ENCODE results near the gene ASXL3. TPM values are rescaled to one million over a fixed set of nuclear protein-coding genes. Genes with fewer than 3 reads are reported as not detected.

The ASXL3 gene
- total and polyA plus RNA-seq, 9 of the 15 experiments (the other 6 are each of a cell fraction or from before 2014, with no cell fraction given): not detected

GRCh38 chr18:33677891-33678290, 99.9 kb downstream of the ASXL3 start:
- Histone ChIP-seq H3K27ac (ENCODE audit: extremely low read depth, low read depth, low read length) (no peak overlapping the region), H3K79me2 (ENCODE audit: control insufficient read depth, insufficient read depth, low read length) (no peaks in the 10 kb centered on the region), H3K4me2 (ENCODE audit: insufficient read depth, low read length) (no peak overlapping the region), H3K4me3 (no peak overlapping the region), H3K4me1 (replicated peaks in 1 of 2; ENCODE audit: control insufficient read depth in 2 of 2, insufficient read depth in 2 of 2, low read length in 2 of 2) (no peaks in the 10 kb centered on the region), H2AFZ (ENCODE audit: low read depth, low read length) (no peak overlapping the region), H3K36me3 (ENCODE audit: control insufficient read depth, insufficient read depth, low read length) (no peaks in the 10 kb centered on the region), H3K9ac (ENCODE audit: insufficient read depth in 1 of 2, low read depth in 2 of 2, low read length in 2 of 2) (no peak overlapping the region), H4K20me1 (replicated peaks; ENCODE audit: control insufficient read depth, insufficient read depth, low read length) (no peaks in the 10 kb centered on the region), H3K9me3 (replicated peaks; ENCODE audit: control insufficient read depth, insufficient read depth, low read depth, low read length) (no peaks in the 10 kb centered on the region; the same call in 1 of the 2 replicates), H3K27me3 (ENCODE audit: control insufficient read depth in 2 of 2, insufficient read depth in 2 of 2, low read length in 2 of 2) (no peaks in the 10 kb centered on the region), H3K9me1 (ENCODE audit: control insufficient read depth, insufficient read depth, low read length) (no peaks in the 10 kb centered on the region)
- intact Hi-C loops (cut with micrococcal nuclease): no loop called here
- FAIRE-seq (no peak), DNase-seq (ENCODE audit: extremely low read depth in 1 of 4, low spot score in 3 of 4) (no peak), ATAC-seq (no peak)
- in situ Hi-C loops (cut with MboI): no loop called here
- CTCF ChIA-PET (ENCODE audit: low intra/inter-chr PET ratio): no interaction called here
- BruUV-seq (replicated peaks): no TSS peak
- no peak for TF ChIP-seq ATF4 (CRISPR knock-in tag; IDR thresholded peaks at IDR 0.05)
- no peak for TF ChIP-seq ZNF778 (CRISPR knock-in tag; IDR thresholded peaks at IDR 0.05)
- no peak for TF ChIP-seq HNRNPK (IDR thresholded peaks at IDR 0.05; ENCODE audit: low read depth, low read length, poor library complexity, severe bottlenecking)
- WGBS (ENCODE audit: insufficient coverage, low coverage, missing lambda C conversion rate): 3% methylated on average over 2 of the region's 2 CpGs
- POLR2A ChIA-PET: no interaction called here

GRCh38 chr18:33682436-33682835, 104.4 kb downstream of the ASXL3 start:
- H3K4me3 ChIP-seq: no peak overlapping the region
- H3K4me2 ChIP-seq (ENCODE audit: insufficient read depth, low read length): no peak overlapping the region
- H3K9me3 ChIP-seq (replicated peaks; ENCODE audit: control insufficient read depth, insufficient read depth, low read depth, low read length): no peaks in the 10 kb centered on the region; the same call in 1 of the 2 replicates
- H3K27ac ChIP-seq (ENCODE audit: extremely low read depth, low read depth, low read length): no peak overlapping the region
- DNase-seq (ENCODE audit: extremely low read depth in 1 of 4, low spot score in 3 of 4) (no peak), FAIRE-seq (no peak), ATAC-seq (no peak)
- intact Hi-C loops (cut with micrococcal nuclease) (no loop called here), in situ Hi-C loops (cut with MboI) (no loop called here)
- ChIA-PET CTCF (ENCODE audit: low intra/inter-chr PET ratio) (interaction anchor here (0.6 kb wide), 1 partner anchor 951 kb away, joined by 3 read pairs; no protein-coding TSS in a partner anchor), POLR2A (no interaction called here)
- WGBS (ENCODE audit: insufficient coverage, low coverage, missing lambda C conversion rate): 0% methylated on average over 6 of the region's 6 CpGs
- no TSS peak for BruUV-seq (replicated peaks)
- no peak overlapping the region for H2AFZ ChIP-seq (ENCODE audit: low read depth, low read length)
- no peaks in the 10 kb centered on the region for H3K27me3 ChIP-seq (ENCODE audit: control insufficient read depth in 2 of 2, insufficient read depth in 2 of 2, low read length in 2 of 2)
- H3K9me1 ChIP-seq (ENCODE audit: control insufficient read depth, insufficient read depth, low read length): no peaks in the 10 kb centered on the region
- H3K79me2 ChIP-seq (ENCODE audit: control insufficient read depth, insufficient read depth, low read length): no peaks in the 10 kb centered on the region
- no peaks in the 10 kb centered on the region for H3K4me1 ChIP-seq (replicated peaks in 1 of 2; ENCODE audit: control insufficient read depth in 2 of 2, insufficient read depth in 2 of 2, low read length in 2 of 2)
- no peak overlapping the region for H3K9ac ChIP-seq (ENCODE audit: insufficient read depth in 1 of 2, low read depth in 2 of 2, low read length in 2 of 2)
- no peaks in the 10 kb centered on the region for H3K36me3 ChIP-seq (ENCODE audit: control insufficient read depth, insufficient read depth, low read length)
- H4K20me1 ChIP-seq (replicated peaks; ENCODE audit: control insufficient read depth, insufficient read depth, low read length): no peaks in the 10 kb centered on the region
- TF ChIP-seq ETV1 (tag; conservative IDR thresholded peaks at IDR 0.05; ENCODE audit: low read depth): no peak
- TF ChIP-seq SREBF2 (CRISPR knock-in tag; IDR thresholded peaks at IDR 0.05): no peak
- no peak for TF ChIP-seq STAG1 (CRISPR knock-in tag; IDR thresholded peaks at IDR 0.05; ENCODE audit: borderline replicate concordance)
- TF ChIP-seq CBX8 (IDR thresholded peaks at IDR 0.05; ENCODE audit: borderline replicate concordance, extremely low read depth, low read depth, low read length, poor library complexity, severe bottlenecking): no peak
- TF ChIP-seq POLR2AphosphoS5 (IDR thresholded peaks at IDR 0.05; ENCODE audit: control insufficient read depth, insufficient read depth, low read depth, low read length): no peak
- no peak for TF ChIP-seq ZNF121 (CRISPR knock-in tag; conservative IDR thresholded peaks at IDR 0.05)
- TF ChIP-seq ATF4 (CRISPR knock-in tag; IDR thresholded peaks at IDR 0.05): no peak
- no peak for TF ChIP-seq ZNF395 (CRISPR knock-in tag; IDR thresholded peaks at IDR 0.05)
- no peak for TF ChIP-seq PKNOX1 (IDR thresholded peaks at IDR 0.05)

All from K562 (cell line).